Left cardiac atrium (tissue), 4 donors: Measurements from ENCODE around the gene NRSN2. TPM values are rescaled to one million over a fixed set of nuclear protein-coding genes. Genes with fewer than 3 reads are reported as not detected.

Experiments
- ATAC-seq, 2 donors: fragments of 200-7000 bp; cut with Tn5 transposase; one replicate each; pipeline ENCODE4 v1.9.1; 2020; ENCODE audit warnings: mild to moderate bottlenecking in 2 of 2, moderate library complexity in 2 of 2
- DNase-seq: peaks from one replicate; pipeline ENCODE4 v3.0.0-alpha.2; 2020
- intact Hi-C, 2 donors: fragments of 100-400 bp; cut with DNase I; formaldehyde crosslinking; loops; one replicate each; pipeline versions ENCODE4 v1.14.1 to v1.15.1; 2022 to 2023
- total RNA-seq, 2 donors: library from RNA; stranded (reverse); fragmentation: NEBNext Ultra II Directional; extraction: Animal tissue kit (Norgen Biotek cat#: 25700); gene quantifications; one replicate each; pipeline ENCODE4 v1.2.1, GENCODE V29; 2021
- donor health status: DM: no; HTN: yes; CAD: no.
- donor health status: DM: no; HTN: yes; CAD: no; lungs with severe emphysema.
- donor health status: DM: yes; HTN: yes; CAD: no.
- donor health status: Dilated cardiomyopathy.

Gene NRSN2
- total RNA-seq, 2 donors from 2014 or later: 20.6 to 34.9 TPM

- ATAC-seq: no peak
- DNase-seq: no peak
- intact Hi-C loops: loop anchor here in 1 of 2 donors (10.0 kb wide), 1 partner anchor 49 kb away; no protein-coding TSS in a partner anchor
These were observed 57.2 kb downstream of the NRSN2 start for GRCh38 chr20:404088-404487.

Other genes starting within 250 kb of the NRSN2 start
- gene DEFB126, start 204.5 kb upstream of the NRSN2 start, total RNA-seq: not detected
- gene DEFB127, start 189.7 kb upstream of the NRSN2 start, total RNA-seq: not detected
- not detected for gene DEFB128, start 157.4 kb upstream of the NRSN2 start, total RNA-seq
- gene DEFB129, start 119.9 kb upstream of the NRSN2 start, total RNA-seq: not detected
- under 1 TPM in 1 of 2 donors, not detected in 1; 0.32 TPM for gene DEFB132, start 89.4 kb upstream of the NRSN2 start, total RNA-seq
- 1 to 10 TPM; 5.5 to 7.2 TPM for gene C20orf96, start 56.4 kb upstream of the NRSN2 start, total RNA-seq
- 10 to 100 TPM; 11.0 to 12.2 TPM for gene ZCCHC3, start 49.5 kb upstream of the NRSN2 start, total RNA-seq
- gene SOX12, start 21.6 kb upstream of the NRSN2 start, total RNA-seq: 10 to 100 TPM in 1 of 2 donors, 1 to 10 TPM in 1; 8.1 to 11.6 TPM
- 1 to 10 TPM; 1.4 to 3.4 TPM for gene TRIB3, start 33.6 kb downstream of the NRSN2 start, total RNA-seq
- 10 to 100 TPM; 41.6 to 43.5 TPM for gene RBCK1, start 61.2 kb downstream of the NRSN2 start, total RNA-seq
- 10 to 100 TPM; 23.7 to 24.3 TPM for gene TBC1D20, start 115.4 kb downstream of the NRSN2 start, total RNA-seq
- 100 to 1,000 TPM in 1 of 2 donors, 10 to 100 TPM in 1; 86.4 to 110 TPM for gene CSNK2A1, start 196.7 kb downstream of the NRSN2 start, total RNA-seq